Activated CD8-positive, alpha-beta memory T cell treated with anti-CD3 and anti-CD28 coated beads, Interleukin-2, amount 50 U/mL, for 1 hour (primary cell): ENCODE measurements around the gene NKX2-1.
"Not testable (repeated sequence)": the region's sequence is repeated elsewhere in the genome, so short reads cannot be mapped to it uniquely, and the experiment has no call there.

Experiments
- DNase-seq: peaks from one replicate; pipeline ENCODE4 v3.0.0-alpha.2; 2020; ENCODE audit errors: extremely low read depth

NKX2-1 gene

GRCh38 chr14:36519431-36520321 is at the start of gene NKX2-1:
TSS of gene NKX2-1 (minus strand) at chr14:36520232. CDS start at chr14:36520129, 103 bp downstream.
- no peak for DNase-seq

GRCh38 chr14:36556811-36557433 is 36.9 kb upstream of the NKX2-1 start:
- no peak for DNase-seq

GRCh38 chr14:36555998-36556743 is 36.1 kb upstream of the NKX2-1 start:
- no peak for DNase-seq

- no peak for DNase-seq
Measured at GRCh38 chr14:36553656-36554260, 33.7 kb upstream of the NKX2-1 start.

- DNase-seq = no peak
Measured at GRCh38 chr14:36550899-36551298, 30.9 kb upstream of the NKX2-1 start.

- not testable (repeated sequence) for DNase-seq
Measured at GRCh38 chr14:36544280-36544679, 24.2 kb upstream of the NKX2-1 start.

- DNase-seq = no peak
Measured at GRCh38 chr14:36538051-36538450, 18.0 kb upstream of the NKX2-1 start.

GRCh38 chr14:36529062-36529461 is 9.0 kb upstream of the NKX2-1 start:
- no peak for DNase-seq

GRCh38 chr14:36525746-36526099 is 5.7 kb upstream of the NKX2-1 start:
- DNase-seq = no peak

GRCh38 chr14:36524874-36525745 is 5.1 kb upstream of the NKX2-1 start:
- DNase-seq = no peak

GRCh38 chr14:36524220-36524837 is 4.3 kb upstream of the NKX2-1 start:
- no peak for DNase-seq

GRCh38 chr14:36522972-36523715 is 3.1 kb upstream of the NKX2-1 start:
- no peak for DNase-seq

- no peak for DNase-seq
Measured at GRCh38 chr14:36522347-36522971, 2.4 kb upstream of the NKX2-1 start.

- DNase-seq = no peak
Measured at GRCh38 chr14:36521598-36522345, 1.7 kb upstream of the NKX2-1 start.

- no peak for DNase-seq
Measured at GRCh38 chr14:36520601-36521525, 831 bp upstream of the NKX2-1 start.

- no peak for DNase-seq
Measured at GRCh38 chr14:36518586-36519430, 1.2 kb downstream of the NKX2-1 start.
